Immature natural killer cell (primary cell): ENCODE measurements around the gene DNAJC5. TPM values are rescaled to one million over a fixed set of nuclear protein-coding genes. Genes with fewer than 3 reads are reported as not detected.
"Not testable (repeated sequence)": the region's sequence is repeated elsewhere in the genome, so short reads cannot be mapped to it uniquely, and the experiment has no call there.

Experiments used
- DNase-seq, 3 donors: peaks; one replicate each; pipeline ENCODE4 v3.0.0; 2022; ENCODE audit warnings: mixed read lengths in 1 of 3
- H3K27ac Mint-ChIP-seq, 6 donors: one replicate each; pipeline ENCODE4 v1.8.0; 2020; ENCODE audit warnings: mixed read lengths in 6 of 6, mild to moderate bottlenecking in 5 of 6, inconsistent platforms in 4 of 6, moderate library complexity in 3 of 6
- H3K27me3 Mint-ChIP-seq, 3 donors: one replicate each; pipeline ENCODE4 v1.8.0; 2020 to 2021; ENCODE audit warnings: low read depth in 3 of 3, mild to moderate bottlenecking in 3 of 3, mixed read lengths in 3 of 3, moderate library complexity in 3 of 3, inconsistent platforms in 1 of 3
- H3K36me3 Mint-ChIP-seq, 3 donors: one replicate each; pipeline ENCODE4 v1.8.0; 2020; ENCODE audit warnings: mixed read lengths in 3 of 3, inconsistent platforms in 2 of 3, mild to moderate bottlenecking in 2 of 3
- H3K4me1 Mint-ChIP-seq, 2 donors: one replicate each; pipeline ENCODE4 v1.8.0; 2020; ENCODE audit warnings: inconsistent platforms in 2 of 2, mild to moderate bottlenecking in 2 of 2, mixed read lengths in 2 of 2, moderate library complexity in 1 of 2
- H3K4me3 Mint-ChIP-seq, 5 donors: one replicate each; pipeline ENCODE4 v1.8.0; 2020; ENCODE audit warnings: mild to moderate bottlenecking in 5 of 5, mixed read lengths in 5 of 5, inconsistent platforms in 3 of 5, moderate library complexity in 3 of 5
- H3K9me3 Mint-ChIP-seq, 6 donors: one replicate each; pipeline ENCODE4 v1.8.0; 2020; ENCODE audit warnings: mild to moderate bottlenecking in 6 of 6, mixed read lengths in 6 of 6, inconsistent platforms in 4 of 6, moderate library complexity in 3 of 6
- polyA plus RNA-seq, 3 donors: library from polyadenylated mRNA; unstranded; fragments of 300-500 nt; fragmentation: Illumina TruSeq; gene quantifications; one replicate each; pipeline ENCODE4 v1.2.3, GENCODE V29; 2021

Gene DNAJC5
- 1 to 10 TPM; 1.4 to 8.2 (median 2.9) TPM for polyA plus RNA-seq

- Mint-ChIP-seq H3K27ac (peak within 1 kb of the TSS; percentile 93 to 99 (median 98)), H3K36me3 (peaks cover 0 to 8% (median 4%) of the 10 kb centered on the region in 3 donors), H3K27me3 (peaks cover 3 to 9% (median 8%) of the 10 kb centered on the region in 3 donors), H3K4me1 (peaks cover 43 to 47% of the 10 kb centered on the region in 2 donors), H3K9me3 (no peaks in the 10 kb centered on the region), H3K4me3 (peak within 1 kb of the TSS; percentile 90 to 95 (median 94))
- DNase-seq, result peak; percentile 97 to 99 (median 98)
Observed at GRCh38 chr20:63894358-63895201, at the start of gene DNAJC5. TSS of gene DNAJC5 (plus strand) at chr20:63895126. CDS start at chr20:63928346, 33,220 bp downstream.

- Mint-ChIP-seq H3K27ac (no peak overlapping the region), H3K27me3 (peaks cover 6 to 21% (median 10%) of the 10 kb centered on the region in 3 donors), H3K36me3 (no peaks in the 10 kb centered on the region), H3K4me3 (no peak overlapping the region), H3K9me3 (no peaks in the 10 kb centered on the region), H3K4me1 (peaks cover 6 to 7% of the 10 kb centered on the region in 2 donors)
- no peak for DNase-seq
Observed at GRCh38 chr20:63846128-63846771, 48.7 kb upstream of the DNAJC5 start.

GRCh38 chr20:63846888-63847236, 48.1 kb upstream of the DNAJC5 start:
- no peak for DNase-seq
- no peaks in the 10 kb centered on the region for H3K36me3 Mint-ChIP-seq
- peaks cover 6 to 7% of the 10 kb centered on the region in 2 donors for H3K4me1 Mint-ChIP-seq
- no peak overlapping the region for H3K4me3 Mint-ChIP-seq
- no peak overlapping the region for H3K27ac Mint-ChIP-seq
- no peaks in the 10 kb centered on the region for H3K9me3 Mint-ChIP-seq
- peaks cover 6 to 23% (median 10%) of the 10 kb centered on the region in 3 donors for H3K27me3 Mint-ChIP-seq

- no peaks in the 10 kb centered on the region for H3K36me3 Mint-ChIP-seq
- peaks cover 6 to 22% (median 10%) of the 10 kb centered on the region in 3 donors for H3K27me3 Mint-ChIP-seq
- no peaks in the 10 kb centered on the region for H3K9me3 Mint-ChIP-seq
- peaks cover 6 to 7% of the 10 kb centered on the region in 2 donors for H3K4me1 Mint-ChIP-seq
- no peak overlapping the region for H3K27ac Mint-ChIP-seq
- DNase-seq, result no peak
- no peak overlapping the region for H3K4me3 Mint-ChIP-seq
Observed at GRCh38 chr20:63847237-63848002, 47.5 kb upstream of the DNAJC5 start.

- Mint-ChIP-seq H3K4me1 (peaks cover 6 to 7% of the 10 kb centered on the region in 2 donors), H3K36me3 (no peaks in the 10 kb centered on the region), H3K27ac (no peak overlapping the region), H3K9me3 (no peaks in the 10 kb centered on the region), H3K4me3 (no peak overlapping the region), H3K27me3 (peaks cover 1 to 22% (median 11%) of the 10 kb centered on the region in 3 donors)
- DNase-seq, result no peak
Observed at GRCh38 chr20:63848003-63848911, 46.7 kb upstream of the DNAJC5 start.

GRCh38 chr20:63850689-63851547, 44.0 kb upstream of the DNAJC5 start:
- Mint-ChIP-seq H3K36me3 (no peaks in the 10 kb centered on the region), H3K27me3 (peaks cover 1 to 18% (median 9%) of the 10 kb centered on the region in 3 donors), H3K27ac (peak overlapping the region in 3 of 6 donors; percentile 14 to 75 (median 50)), H3K4me1 (peaks cover 4 to 6% of the 10 kb centered on the region in 2 donors), H3K4me3 (peak overlapping the region in 1 of 5 donors; percentile 28), H3K9me3 (no peaks in the 10 kb centered on the region)
- no peak for DNase-seq

GRCh38 chr20:63851548-63851943, 43.4 kb upstream of the DNAJC5 start:
- H3K27me3 Mint-ChIP-seq, result peaks cover 1 to 15% (median 7%) of the 10 kb centered on the region in 3 donors
- H3K4me3 Mint-ChIP-seq, H3K9me3 Mint-ChIP-seq, H3K27ac Mint-ChIP-seq, H3K4me1 Mint-ChIP-seq, DNase-seq, H3K36me3 Mint-ChIP-seq: not testable (repeated sequence)

GRCh38 chr20:63853733-63854068, 41.2 kb upstream of the DNAJC5 start:
- not testable (repeated sequence) for H3K27ac Mint-ChIP-seq, H3K9me3 Mint-ChIP-seq, H3K4me3 Mint-ChIP-seq, DNase-seq, H3K36me3 Mint-ChIP-seq
- Mint-ChIP-seq H3K27me3 (peaks cover 0 to 13% (median 7%) of the 10 kb centered on the region in 3 donors), H3K4me1 (peaks cover 13 to 20% of the 10 kb centered on the region in 2 donors)

- Mint-ChIP-seq H3K36me3 (no peaks in the 10 kb centered on the region), H3K27me3 (peaks cover 0 to 13% (median 7%) of the 10 kb centered on the region in 3 donors), H3K4me3 (no peak overlapping the region), H3K4me1 (peaks cover 17 to 25% of the 10 kb centered on the region in 2 donors), H3K27ac (no peak overlapping the region), H3K9me3 (no peaks in the 10 kb centered on the region)
- peak; percentile 30 to 47 (median 40) for DNase-seq
Observed at GRCh38 chr20:63854069-63854765, 40.7 kb upstream of the DNAJC5 start.

- Mint-ChIP-seq H3K9me3 (no peaks in the 10 kb centered on the region), H3K27ac (no peak overlapping the region), H3K4me3 (no peak overlapping the region), H3K36me3 (no peaks in the 10 kb centered on the region), H3K27me3 (peaks cover 0 to 13% (median 7%) of the 10 kb centered on the region in 3 donors), H3K4me1 (peaks cover 17 to 25% of the 10 kb centered on the region in 2 donors)
- no peak for DNase-seq
Observed at GRCh38 chr20:63854766-63855362, 40.1 kb upstream of the DNAJC5 start.

- H3K4me3 Mint-ChIP-seq, result no peak overlapping the region
- peaks cover 0 to 9% (median 7%) of the 10 kb centered on the region in 3 donors for H3K27me3 Mint-ChIP-seq
- H3K9me3 Mint-ChIP-seq, result no peaks in the 10 kb centered on the region
- no peaks in the 10 kb centered on the region for H3K36me3 Mint-ChIP-seq
- H3K27ac Mint-ChIP-seq, result no peak overlapping the region
- DNase-seq, result no peak
- peaks cover 17 to 25% of the 10 kb centered on the region in 2 donors for H3K4me1 Mint-ChIP-seq
Observed at GRCh38 chr20:63855363-63856097, 39.4 kb upstream of the DNAJC5 start.
